HG03045 (cell line): ENCODE measurements around the gene AFDN.

ENCODE experiments used
- ATAC-seq: cut with Tn5 transposase; IDR thresholded peaks from one replicate; pipeline ENCODE4 v1.9.1; 2021; ENCODE audit warnings: mild to moderate bottlenecking, moderate library complexity; ENCODE audit not compliant: unreplicated experiment

AFDN gene

DNA sequence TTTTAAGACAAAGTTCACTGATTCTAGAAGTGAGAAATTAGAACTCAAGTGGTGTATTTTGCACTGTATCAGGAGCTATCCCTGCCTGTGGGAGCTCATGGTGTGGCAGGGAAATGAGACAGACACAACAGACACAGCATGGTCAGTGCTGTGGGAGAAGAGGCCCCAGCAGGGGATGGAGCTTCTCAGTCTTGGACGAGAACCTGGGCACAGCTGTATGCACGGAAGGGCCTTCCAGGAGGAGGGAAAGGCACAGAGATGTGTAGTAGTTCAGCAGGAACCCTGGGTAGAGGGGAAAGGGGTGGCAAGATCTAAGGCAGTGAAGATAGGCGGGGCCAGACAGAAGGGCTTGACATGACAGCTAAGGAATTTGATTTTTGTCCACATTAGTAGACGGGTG lies 122.0 kb downstream of the AFDN start:
- no peak for ATAC-seq

DNA sequence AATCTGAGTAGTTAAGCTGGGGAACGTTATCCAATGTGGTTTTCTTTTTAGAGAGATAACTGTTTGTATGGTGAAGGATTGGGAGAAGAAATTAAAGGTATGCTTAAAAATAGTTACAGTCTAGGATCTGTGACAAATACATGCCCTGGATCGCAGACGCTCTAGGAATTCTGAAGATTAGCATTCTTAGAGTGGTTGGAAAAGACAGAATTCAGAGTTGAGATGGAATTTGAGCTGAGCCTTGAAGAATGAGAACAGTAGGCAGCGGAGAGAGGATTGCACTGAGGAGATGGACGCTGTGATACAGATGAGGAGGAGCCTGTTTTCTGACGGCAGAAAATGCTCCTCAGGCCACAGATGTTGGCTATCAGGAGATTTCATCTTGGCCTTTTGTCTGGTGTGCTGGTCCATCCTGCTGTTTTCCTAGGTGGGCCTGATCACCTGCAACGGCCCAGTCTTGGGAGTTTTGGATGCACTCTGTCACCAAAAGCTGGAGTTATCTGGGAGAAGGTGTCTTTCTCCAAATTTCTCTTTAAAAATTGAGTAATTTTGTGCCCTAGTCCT lies 122.5 kb downstream of the AFDN start:
- no peak for ATAC-seq

DNA sequence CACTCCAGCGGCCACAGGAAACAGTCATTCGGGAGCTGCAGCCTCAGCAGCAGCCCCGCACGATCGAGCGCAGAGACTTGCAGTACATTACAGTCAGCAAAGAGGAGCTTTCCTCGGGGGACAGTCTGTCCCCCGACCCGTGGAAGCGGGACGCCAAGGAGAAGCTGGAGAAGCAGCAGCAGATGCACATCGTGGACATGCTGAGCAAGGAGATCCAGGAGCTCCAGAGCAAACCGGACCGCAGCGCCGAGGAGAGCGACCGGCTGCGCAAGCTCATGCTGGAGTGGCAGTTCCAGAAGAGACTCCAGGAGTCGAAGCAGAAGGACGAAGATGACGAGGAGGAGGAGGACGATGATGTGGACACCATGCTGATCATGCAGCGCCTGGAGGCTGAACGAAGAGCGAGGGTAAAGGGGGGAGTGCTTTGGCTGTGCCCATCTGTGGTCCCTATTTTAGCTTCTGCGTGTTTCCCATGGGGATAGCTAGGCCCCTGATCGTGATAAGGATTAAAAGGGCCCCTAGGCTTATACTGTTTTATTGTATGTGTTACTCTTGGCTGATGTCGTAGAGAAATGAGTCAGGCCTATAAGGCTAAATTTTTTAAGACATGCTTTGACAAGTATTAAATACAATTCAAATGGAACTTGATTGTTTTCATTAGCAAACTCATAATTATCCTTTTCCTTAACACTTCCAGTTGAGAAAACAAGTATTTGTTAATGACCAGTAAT lies 125.2 kb downstream of the AFDN start:
- ATAC-seq, result no peak

DNA sequence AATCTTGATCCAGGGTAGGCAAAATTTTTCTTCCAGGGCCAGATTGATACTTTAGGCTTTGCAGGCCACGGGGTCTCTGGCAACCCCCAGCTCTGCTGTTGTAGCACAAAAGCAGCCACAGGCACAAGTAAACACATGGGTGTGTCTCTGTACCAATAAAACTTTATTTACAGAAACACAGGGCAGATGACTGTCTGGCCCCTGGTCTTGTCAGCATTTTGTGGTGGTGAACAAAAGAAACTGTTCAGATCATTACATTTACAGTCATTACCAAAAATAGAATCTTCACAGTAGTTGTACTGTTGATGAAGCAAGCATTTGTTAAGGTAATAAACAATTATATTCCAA lies 125.8 kb downstream of the AFDN start:
- no peak for ATAC-seq

DNA sequence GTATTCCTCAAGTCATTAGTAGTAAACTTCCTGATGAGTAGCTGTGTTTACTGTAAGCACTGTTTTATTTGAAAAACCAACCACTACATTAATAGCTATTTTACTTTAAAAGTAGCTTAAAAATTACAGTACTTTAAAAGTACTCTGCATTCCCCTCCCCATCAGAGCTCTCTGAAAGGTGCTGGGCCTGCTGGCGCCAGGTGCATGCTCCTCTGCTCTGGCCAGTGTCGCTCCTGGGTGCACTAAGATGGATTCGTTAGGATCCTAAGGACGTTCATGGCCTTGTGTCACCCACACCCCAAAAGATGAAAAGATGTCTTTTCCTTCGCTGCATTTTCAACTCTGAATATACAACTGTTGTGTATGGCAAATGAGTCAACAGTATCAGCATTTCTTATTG lies 126.8 kb downstream of the AFDN start:
- ATAC-seq, result no peak

DNA sequence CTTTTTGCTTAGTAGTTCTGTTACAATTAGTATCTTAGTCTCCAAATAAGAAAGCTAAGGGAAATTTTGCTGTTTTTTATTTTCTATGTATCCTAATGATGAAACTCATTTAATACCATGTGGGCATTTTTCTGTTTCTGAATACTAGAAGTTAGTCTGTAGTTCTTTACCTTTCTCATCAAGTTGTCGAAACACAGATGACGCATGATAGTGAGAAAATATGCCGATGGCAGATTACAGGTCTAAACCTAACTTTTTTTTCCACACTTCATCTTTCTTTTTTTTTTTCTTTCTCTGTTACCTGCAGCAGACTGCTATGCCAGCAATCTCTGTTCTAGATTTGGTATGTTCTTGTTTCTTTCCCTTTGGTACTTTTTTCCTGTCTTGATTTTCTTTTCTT lies 127.4 kb downstream of the AFDN start:
- no peak for ATAC-seq

DNA sequence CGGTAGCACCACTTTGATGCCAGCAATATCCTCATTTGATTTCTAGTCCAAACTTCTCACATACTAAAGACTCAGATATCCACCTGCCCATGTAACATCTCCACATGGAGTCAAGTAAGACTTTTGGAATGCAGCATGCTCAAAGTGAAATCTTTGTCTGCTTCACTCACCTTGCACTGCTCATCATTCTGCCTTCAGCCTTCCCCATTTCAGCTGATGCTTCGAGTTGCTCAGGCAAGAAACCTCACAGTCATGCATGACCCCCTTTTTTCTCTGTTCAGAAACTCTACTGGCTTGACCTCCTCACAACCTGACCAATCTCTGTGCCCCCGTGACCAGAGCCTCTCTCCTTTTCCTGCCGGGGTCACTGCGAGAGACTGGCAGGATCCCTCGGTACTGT lies 129.8 kb downstream of the AFDN start:
- no peak for ATAC-seq

DNA sequence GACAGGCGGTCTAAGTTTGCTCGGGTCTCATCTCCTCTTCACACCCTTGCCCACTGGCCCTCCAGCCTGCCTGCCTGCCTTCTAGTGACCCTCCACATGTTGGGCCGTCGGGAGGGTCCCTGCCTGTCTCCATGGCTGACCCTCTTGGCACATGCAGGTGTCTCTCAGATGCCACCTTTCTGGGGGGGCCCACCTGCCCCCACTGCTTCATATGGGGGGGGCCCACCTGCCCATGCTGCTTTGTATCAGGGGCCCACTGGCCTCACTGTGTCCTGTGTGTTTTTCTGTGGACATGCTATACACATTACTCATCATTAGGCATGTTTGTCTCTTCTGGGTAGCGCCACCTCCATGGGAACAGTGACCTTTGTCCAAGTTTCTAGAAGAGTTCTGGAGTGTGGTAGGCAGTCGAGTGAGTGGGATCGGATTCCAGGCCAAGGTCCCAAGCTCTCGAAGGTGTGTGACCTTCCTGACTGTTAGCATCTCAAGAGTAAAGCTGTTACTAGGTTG lies 130.3 kb downstream of the AFDN start:
- no peak for ATAC-seq

DNA sequence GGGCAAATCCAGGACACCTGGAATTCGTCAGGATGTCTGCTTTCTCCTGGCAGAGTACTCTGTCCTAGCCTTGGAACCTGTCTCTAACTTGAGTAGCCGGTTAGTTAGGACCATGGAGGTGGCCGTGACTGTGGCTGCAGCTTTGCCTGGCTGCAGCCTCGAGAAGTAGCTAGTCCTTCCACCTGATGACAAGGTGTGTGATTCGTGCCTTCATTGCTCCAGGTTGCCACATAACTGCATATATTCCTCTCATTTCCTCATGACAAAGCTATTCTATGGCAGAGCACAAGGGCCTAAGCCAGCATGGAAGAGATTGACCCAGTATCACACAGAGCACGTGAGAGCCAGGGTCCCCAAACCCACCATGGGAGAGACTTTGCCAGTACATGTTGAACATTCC lies 130.9 kb downstream of the AFDN start:
- ATAC-seq, result no peak

DNA sequence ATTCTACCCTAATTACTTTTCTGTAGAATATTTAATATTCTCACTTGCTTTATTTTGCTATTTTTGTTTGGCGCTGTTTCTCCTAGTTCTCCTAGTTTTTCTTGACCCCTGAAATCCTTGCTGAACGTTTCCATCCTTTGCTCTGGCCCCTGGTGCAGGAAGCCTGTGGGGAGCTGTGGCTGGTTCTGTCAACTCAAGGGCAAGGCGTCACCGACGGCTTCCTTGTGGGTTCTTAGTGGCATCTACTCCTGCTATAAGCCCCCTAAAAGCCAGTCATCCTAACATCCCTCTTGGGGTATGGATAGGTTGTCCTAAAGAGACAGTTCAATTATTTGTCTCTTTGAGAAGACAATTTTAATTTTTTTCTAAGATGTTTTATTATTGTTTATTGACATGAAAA lies 133.9 kb downstream of the AFDN start:
- ATAC-seq, result no peak

DNA sequence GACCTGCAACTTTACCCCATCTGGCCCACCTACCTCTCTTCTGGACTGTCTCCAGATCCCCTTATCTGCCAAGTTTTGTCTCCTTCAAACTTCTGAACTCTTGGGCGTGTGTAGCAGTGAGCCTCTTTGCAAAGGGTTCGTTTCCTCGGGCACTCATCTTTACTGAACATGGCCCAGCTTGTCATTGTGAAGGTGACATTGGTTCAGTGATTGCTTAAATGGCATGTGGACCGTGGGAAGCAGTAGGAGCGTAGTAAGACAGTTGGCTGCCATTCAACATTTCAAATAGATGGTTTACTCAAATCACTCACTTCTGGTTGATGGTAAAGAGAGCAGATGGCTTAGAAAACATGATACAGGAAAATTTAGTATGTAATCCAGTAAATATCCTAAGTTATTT lies 136.0 kb downstream of the AFDN start:
- ATAC-seq, result no peak

DNA sequence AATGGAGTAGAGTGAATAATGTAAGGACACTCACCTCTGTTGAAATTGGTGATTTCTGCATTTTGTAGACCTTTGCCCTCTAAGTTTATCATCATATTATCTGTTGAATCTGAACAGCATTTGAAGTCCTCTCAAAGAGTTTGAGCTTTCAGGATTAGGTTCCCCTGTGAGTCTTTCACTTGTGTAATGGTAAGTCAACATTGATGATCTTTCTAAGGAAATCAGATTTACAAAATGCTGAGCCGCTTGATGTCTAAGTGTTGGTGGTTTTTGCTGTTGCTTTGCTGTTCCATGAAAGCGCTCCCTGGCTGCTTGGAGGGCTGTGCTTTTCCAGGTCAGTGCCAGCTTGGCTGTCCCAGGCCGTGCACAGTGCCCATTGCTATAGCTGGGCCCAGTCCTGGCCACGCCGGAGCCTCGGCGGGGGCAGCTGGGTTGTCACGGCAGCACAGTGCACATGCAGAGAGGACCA lies 136.9 kb downstream of the AFDN start:
- no peak for ATAC-seq

DNA sequence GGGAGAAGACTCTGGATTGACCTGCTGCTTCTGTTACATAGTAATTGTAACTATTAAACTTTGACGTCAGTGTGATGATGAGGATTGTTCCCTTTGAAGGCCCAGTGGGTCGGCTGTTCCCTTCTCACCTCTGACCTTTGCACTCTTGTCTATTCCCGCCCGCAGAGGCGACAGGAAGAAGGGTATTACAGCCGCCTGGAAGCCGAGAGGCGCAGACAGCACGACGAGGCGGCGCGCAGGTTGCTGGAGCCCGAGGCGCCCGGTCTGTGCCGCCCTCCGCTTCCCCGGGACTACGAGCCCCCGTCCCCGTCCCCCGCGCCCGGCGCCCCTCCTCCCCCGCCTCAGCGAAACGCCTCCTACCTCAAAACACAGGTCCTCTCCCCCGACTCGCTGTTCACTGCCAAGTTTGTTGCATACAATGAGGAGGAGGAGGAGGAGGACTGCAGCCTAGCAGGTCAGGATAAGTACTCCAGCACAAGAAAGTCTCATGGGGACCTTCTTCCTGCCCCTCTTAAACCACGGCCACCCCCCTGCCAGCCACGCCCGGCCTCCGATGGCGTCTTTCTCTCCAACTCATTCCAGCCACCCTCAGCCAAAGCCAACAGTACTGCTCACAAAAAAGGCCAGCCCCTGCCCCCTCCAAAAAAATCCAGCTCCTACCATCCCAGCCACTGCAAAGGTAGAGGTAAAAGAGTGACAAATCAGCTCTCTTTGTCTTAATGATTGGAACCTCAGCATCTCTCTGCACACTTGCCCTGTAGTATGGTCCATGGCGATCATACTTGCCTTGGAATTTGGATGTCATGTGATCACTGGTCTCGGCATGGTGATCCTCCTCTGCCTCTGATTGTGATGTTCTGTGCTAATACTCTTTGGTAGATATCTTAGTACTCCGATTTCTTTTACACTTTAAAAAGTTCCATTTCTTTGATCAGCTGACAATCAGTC lies 139.2 kb downstream of the AFDN start:
- no peak for ATAC-seq

DNA sequence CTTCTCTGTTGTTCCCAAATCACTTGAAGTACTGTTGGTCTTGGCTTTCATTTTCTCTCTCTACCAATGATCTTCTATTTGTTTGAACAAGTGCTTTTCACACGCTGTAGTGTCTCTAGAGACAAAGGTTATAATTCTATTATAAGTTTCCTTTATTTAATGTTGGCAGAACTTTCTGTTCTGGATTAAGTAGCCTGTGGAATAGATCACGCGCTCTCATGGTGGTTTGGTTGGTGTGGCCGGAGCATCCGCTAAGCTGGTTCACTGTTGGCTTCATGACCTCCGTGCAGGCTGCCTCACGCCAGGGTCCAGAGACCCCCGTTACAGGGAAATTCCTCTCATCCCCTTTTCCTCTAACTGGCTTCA lies 139.8 kb downstream of the AFDN start:
- ATAC-seq, result no peak

DNA sequence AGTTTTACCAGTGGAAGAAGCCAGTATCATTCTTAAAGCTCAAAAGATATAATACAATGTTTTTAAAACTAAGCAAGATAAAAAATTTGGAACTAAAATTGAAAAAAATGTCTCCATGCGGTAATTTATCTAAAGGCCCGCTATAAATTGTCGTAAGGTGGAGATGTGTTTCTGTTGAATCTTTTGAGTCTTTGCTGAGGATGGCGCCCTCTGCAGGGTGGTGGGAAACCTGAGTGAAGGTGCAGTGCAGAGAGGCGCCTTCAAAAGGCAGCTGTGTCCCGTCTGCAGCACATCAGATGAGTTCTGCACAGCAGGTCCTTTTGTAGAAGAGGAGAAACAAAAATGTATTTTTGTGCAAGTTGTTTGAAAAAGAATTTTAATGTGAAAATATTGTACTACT lies 141.4 kb downstream of the AFDN start:
- no peak for ATAC-seq

DNA sequence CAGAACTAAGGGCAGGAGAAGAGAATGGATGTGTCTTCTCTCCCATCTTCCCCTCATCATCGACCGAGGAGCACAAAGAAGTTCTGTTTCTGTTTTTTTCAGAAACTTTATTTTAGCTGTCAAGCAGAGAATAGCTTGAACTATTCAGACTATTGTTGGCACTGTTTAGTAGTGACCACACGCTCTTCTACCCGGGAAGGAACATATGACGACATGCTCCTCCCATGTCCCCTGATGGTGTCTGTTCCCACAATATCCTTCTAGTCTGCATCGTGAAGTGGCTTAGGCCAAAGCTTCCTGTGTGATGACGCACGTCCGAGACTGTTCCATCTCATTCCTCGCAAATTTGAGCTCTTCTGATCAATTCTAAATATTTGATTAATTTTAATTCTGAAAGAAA lies 143.5 kb downstream of the AFDN start:
- no peak for ATAC-seq

DNA sequence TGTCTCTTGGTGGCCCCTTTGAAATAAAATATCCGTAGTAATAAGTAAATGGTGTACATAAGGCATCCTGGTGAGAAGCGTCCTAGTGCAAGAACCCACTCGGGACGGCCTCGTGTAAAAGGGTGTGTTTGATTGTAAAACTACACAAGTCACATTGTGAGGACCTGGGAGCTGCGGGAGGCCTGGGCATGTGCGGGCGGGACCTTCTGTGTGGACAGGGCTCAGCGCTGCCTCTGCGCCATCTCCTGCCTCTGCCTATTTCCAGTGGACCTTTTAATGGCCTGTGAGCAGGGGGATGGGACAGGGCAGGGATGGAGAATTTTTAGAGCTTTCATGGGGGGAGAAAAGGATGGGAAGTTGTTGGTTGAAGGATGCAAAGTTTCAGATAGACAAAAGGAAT lies 145.5 kb downstream of the AFDN start:
- no peak for ATAC-seq

DNA sequence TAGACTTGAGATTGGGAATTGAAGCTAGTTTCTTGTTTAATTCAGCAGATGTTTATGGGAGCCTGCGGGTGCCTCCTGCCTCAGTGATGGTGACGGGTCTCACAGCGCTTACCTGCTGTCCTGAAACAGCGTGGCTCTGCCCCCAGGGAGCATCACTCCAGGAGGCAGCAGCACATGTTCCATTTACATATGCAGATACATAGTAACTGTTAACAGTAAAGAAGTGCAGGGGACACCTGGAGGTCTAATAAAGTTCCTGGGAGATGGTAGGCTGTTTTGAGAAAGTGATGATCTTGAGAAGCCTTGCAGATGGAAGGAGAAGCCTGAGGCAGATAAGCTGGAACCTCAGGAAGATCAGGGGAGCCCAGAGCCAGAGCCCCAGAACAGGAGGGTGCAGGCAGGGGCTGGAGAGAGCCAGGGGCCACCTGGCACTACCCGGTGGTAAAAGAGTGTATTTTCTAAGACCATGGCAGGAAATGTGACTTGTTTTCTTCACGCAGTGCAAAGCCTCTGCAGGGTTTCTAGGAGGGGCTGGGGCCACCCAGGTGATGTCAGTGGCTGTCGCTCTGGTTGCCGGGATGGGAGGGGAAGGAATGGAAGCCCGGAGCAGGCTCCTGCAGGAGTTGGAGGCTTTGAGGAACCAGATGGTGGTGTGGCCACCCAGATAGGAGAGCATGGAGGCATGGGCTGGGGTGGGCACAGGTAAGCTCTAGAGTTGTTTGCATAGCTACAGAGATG lies 146.6 kb downstream of the AFDN start:
- no peak for ATAC-seq

DNA sequence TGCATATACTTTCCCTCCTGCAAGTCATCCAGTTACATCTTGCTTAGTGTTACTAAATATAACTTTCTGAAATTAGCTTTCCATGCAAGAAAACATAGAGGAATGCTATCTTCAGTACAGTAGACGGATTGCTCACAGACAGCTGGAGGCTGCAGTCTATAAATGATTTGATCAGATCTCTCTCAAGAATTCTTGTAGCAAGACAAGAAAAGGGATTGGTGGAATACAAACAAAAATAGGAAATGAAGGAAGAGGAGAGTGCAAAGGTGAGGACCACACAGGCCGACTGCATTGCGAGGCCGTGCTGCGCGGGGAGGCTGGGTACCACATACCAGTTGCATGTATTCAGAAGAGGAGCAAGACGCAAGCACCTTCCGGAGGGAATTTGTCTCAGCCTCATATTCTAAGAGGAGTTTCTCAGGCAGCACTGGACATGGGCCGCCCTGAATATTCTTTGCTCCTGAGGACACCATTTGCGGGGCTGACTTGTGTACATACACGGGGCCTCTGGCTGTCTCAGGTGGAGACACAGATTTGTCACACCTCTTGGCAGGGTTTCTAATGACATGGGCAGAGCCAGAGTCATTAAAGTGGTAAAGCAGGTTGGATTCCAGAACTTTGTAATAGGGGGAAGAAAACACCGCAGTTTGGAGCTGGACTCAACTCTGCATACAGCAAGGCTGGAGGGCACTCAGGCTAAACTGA lies 148.1 kb downstream of the AFDN start:
- no peak for ATAC-seq

DNA sequence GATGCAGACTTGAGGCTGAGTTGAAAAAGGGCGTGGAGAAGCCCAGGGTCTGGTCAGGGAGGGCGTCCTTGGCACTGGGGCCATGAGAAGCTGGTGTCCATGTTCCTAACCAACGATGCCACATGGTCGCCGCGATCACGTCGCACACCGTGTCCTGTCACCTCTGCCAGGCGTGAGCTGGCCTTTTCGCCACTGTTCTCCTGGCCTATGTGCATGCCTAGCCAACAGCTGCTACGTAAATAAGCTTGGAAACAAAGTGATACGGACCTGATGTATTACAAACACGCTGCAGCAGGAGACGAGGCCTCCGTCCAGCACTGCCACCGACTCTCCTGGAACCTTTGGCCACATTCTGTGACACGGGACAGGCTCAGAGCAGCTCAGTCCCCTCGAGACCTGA lies 148.7 kb downstream of the AFDN start:
- ATAC-seq, result no peak
